COR-L47 (cell line): ENCODE measurements around the gene KTN1.

Source experiments
- DNase-seq: peaks from one replicate; lab custom pipeline; 2025; lab: John Stamatoyannopoulos, UW

The KTN1 gene

GRCh38 chr14:55572578-55572977, 7.4 kb upstream of the KTN1 start:
- peak; percentile 72 for DNase-seq

DNA sequence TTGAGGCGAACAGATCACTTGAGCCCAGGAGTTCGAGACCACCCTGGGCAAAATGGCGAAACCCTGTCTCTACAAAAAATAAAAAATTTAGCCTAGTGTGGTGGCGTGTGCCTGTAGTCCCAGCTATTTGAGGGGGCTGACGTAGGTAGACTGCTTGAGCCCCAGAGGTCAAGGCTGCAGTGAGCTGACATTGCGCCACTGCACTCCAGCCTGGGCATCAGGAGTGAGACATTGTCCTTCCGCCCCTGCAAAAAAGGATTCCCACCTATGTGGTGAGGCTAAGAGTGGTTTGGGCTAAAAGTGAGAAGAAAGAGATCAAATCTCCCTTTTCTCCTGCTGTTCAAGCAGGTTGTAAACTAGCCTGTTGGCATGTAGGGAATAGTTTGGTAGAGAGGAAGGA, 5.0 kb upstream of the KTN1 start:
- no peak for DNase-seq

- no peak for DNase-seq
These were observed 2.8 kb upstream of the KTN1 start for GRCh38 chr14:55577229-55577628.

DNA sequence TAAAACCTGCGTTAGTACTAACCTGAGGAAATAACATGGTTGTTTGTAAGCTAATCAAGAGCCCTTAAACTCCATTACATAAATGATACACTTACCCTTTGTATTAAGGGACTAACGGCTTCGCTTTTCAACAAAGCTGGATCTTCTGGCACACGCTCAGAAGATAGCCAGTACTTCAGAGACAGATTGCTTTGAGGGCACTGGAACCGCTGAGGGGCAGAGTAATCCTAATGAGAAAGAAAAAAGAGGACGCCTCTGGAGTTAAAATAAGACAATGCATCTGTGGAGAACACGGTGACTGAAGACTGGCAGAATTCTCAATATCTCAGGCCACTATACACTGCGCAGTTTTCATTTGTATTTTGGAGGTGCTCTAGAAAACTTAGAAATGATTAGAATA, 1.5 kb upstream of the KTN1 start:
- no peak for DNase-seq

- no peak for DNase-seq
These were observed 699 bp downstream of the KTN1 start for GRCh38 chr14:55580470-55581341.

GRCh38 chr14:55581342-55581771, 1.4 kb downstream of the KTN1 start:
- no peak for DNase-seq

DNA sequence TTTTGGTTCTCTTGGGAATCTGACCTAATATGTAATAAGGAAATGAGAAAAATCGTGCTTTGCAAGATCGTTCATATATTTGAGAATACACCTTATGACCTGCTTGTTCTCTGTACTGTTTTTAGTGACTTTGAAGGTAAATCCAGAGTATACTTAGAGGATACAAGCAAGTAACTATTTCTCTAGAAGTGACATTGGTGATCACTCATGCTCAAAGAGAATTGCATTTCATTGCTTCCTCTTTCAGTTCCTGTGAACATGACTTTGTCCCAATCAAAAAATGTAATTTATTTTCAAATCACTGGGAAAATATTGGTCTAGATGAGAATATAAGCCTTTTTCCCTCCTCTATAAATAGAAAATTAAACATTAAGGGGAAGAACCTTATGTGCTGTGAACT, 2.7 kb downstream of the KTN1 start:
- DNase-seq = no peak

DNA sequence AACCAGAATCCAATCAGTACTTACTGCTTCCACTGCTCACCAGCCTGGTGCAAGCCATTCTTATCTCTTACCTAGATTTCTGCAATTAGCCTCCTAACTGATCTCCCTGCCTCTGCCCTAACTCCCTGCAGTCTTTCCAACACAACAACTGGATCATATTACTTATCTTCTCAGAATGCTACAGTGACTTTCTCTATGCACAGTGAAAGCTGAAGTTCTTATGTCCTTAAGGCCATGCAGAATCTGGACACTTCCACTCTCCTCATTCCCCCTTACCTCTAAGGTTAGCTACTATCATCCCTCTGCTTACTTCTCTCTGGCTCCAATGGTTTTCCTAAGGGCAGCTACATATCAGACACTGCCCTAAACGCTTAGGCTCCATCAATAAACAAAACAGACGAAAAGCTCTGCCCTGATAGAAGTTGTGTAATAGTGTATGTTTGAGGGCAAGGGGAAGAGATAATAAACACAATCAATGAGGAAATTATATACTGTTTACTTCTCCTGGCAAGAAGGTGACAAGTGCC, 4.0 kb downstream of the KTN1 start:
- no peak for DNase-seq

DNA sequence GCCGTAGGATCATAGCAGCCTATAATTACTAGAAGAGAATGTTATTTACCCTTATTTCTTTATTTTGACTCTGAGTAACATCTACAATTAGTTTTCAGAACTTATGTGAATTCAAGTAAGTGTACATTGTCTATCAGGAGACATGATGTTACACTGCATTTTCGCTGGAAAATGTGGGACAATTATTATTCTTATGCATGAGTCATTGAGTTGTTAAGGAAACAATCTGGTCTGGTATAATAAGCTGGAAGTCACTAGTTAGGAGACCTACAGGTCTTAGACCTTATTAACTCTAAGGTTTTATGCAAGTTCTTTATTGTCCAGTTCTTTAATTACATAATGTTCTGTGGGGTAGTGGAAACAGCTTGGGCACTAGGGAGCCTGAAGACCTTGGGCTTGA, 5.8 kb downstream of the KTN1 start:
- DNase-seq = no peak

- DNase-seq = no peak
These were observed 6.4 kb downstream of the KTN1 start for GRCh38 chr14:55586411-55586810.

GRCh38 chr14:55587847-55588246, 7.8 kb downstream of the KTN1 start:
- no peak for DNase-seq

DNA sequence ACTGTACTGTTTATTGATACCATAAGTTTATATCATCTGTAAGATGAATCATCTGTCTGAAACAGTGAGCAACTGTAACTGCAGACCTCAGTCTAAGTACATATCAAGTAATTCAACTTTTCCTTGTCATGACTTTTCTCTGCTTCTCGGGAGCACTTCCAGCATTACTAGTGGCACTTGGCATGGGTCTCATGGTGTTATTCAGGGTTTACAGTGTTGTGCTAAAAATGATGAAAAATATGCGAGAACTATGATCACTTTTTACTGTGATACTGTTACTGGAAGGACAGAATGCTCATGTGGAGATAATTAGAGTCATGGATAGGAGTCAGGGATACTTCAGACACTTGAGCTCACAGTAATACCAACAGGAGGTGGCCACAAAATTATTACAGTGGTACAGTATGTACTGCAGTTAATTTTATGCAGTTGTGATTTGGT, 8.3 kb downstream of the KTN1 start:
- no peak for DNase-seq

DNA sequence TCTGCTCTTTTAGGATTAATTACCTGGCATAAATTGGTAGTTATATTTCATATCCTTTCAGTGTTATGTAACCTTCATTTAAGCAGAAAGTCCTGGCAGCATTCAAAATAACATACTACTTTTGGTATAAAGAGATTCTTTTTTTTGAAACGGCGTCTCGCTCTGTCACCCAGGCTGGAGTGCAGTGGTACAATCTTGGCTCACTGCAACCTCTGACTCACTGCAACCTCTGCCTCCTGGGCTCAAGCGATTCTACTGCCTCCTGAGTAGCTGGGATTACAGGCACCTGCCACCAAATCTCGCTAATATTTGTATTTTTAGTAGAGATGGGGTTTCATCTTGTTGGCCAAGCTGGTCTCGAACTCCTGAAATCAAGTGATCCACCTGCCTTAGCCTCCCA, 9.2 kb downstream of the KTN1 start:
- DNase-seq = no peak

- no peak for DNase-seq
These were observed 12.4 kb downstream of the KTN1 start for GRCh38 chr14:55592436-55592835.

GRCh38 chr14:55593698-55594097, 13.7 kb downstream of the KTN1 start:
- no peak for DNase-seq

DNA sequence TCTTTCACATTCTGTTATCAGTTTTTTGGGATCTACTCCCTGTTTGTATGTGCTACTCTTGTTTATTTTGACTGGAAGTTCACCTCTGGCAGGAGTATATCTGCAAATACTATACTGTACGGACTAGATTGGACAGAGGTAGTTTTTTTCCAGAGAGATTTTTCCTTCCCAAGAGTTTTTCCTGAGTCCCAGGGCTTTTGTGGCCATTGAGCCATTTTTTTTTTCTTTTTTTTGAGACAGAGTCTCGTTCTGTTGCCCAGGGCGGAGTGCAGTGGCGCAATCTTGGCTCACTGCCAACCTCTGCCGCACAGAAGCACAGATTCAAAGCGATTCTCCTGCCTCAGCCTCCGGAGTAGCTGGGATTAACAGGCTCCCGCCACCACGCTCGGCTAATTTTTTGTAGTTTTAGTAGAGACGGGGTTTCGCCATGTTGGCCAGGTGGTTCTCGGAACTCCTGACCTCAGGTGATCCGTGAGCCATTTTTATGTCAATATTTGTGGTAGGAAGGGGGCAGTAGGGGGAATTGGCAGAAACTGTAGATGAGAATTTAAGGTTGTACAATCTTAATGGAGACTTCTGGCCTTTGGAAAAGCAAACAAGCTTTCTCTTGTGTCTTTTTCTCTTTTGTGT, 19.4 kb downstream of the KTN1 start:
- DNase-seq = no peak

- no peak for DNase-seq
These were observed 21.0 kb downstream of the KTN1 start for GRCh38 chr14:55600784-55601561.

DNA sequence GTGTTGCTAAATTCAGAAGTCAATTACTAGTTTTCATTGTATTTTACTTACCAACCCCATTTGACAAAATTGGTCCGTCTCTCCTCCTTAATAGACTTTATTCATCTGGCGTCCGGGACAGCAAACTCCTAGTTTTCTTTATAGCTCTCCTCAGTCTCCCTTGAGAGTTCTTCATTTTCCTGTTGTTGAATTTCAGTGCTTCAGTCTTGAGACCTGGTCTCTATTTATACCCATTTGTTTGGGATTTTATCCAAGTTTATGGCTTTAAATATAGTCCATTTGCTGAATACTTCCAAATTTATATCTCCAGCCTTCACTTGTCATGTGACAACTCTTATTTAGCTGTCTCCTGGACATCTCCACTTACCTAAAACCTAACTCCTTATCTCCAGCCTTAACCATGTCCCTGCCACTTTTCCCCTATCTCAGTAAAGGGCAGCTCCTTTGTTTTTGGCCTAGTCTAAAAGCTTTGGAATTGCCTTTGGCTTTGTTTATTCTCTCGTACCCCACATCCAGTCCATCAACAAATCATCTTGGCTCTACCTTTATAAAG, 23.5 kb downstream of the KTN1 start:
- DNase-seq = no peak

- no peak for DNase-seq
These were observed 24.5 kb downstream of the KTN1 start for GRCh38 chr14:55604488-55604887.

- DNase-seq = no peak
These were observed 25.0 kb downstream of the KTN1 start for GRCh38 chr14:55604900-55605418.

DNA sequence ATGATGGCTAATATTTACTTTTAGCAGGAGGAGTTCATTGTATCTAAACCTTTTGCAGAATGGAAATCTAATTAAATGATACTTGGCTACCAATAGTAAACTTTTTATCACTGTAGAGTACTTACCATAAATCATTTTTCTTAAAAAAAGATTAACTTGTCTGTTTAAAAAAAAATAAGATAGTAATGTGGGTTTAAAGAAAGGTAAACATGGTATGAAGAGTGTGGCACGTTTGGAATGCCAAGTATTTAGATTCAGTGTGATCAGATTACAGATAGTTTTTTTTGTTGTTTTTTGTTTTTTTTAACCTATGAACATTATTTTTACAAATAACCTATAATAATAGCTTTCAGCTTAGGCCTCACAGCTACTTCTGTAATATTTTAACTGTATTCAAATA, 25.8 kb downstream of the KTN1 start:
- DNase-seq = no peak

- DNase-seq = no peak
These were observed 27.4 kb downstream of the KTN1 start for GRCh38 chr14:55607386-55607785.
